Neutrophil (primary cell): Measurements from ENCODE around the gene CENPX.
"Not testable (repeated sequence)": the region's sequence is repeated elsewhere in the genome, so short reads cannot be mapped to it uniquely, and the experiment has no call there.

Experiments used
- H3K27ac ChIP-seq: fragments of 200-600 bp; sonication (generic); 2 replicates; pipeline ENCODE4 v1.5.1; 2016; ENCODE audit warnings: mild to moderate bottlenecking, moderate library complexity
- H3K27me3 ChIP-seq: fragments of 200-600 bp; sonication (generic); 2 replicates; pipeline ENCODE4 v1.6.0; 2016; ENCODE audit warnings: mild to moderate bottlenecking
- H3K36me3 ChIP-seq: fragments of 200-600 bp; sonication (generic); 2 replicates; pipeline ENCODE4 v1.5.1; 2017
- H3K4me1 ChIP-seq, 2 experiments: fragments of 200-600 bp in 1 of 2; sonication (generic) in 1 of 2; 1 replicate in 1 of 2; 2 replicates in 1 of 2; pipeline versions ENCODE4 v1.5.1 to v1.6.1; 2013 to 2016; ENCODE audit warnings: low read depth in 1 of 2, low read length in 1 of 2, mild to moderate bottlenecking in 1 of 2, moderate library complexity in 1 of 2; ENCODE audit not compliant: control insufficient read depth in 1 of 2, insufficient read depth in 1 of 2
- H3K4me3 ChIP-seq, 2 experiments: fragments of 200-600 bp in 1 of 2; sonication (generic) in 1 of 2; 1 replicate in 1 of 2; 2 replicates in 1 of 2; pipeline ENCODE4 v1.5.1; 2013 to 2016; ENCODE audit warnings: low read depth in 1 of 2, low read length in 1 of 2, mild to moderate bottlenecking in 1 of 2, moderate library complexity in 1 of 2
- H3K9me3 ChIP-seq: fragments of 200-600 bp; sonication (generic); 2 replicates; pipeline ENCODE4 v1.5.1; 2016
- TF ChIP-seq, protein P1 (sequence below): fragments of 200-600 bp; sonication (generic); IDR thresholded peaks from 2 replicates; pipeline ENCODE4 v1.5.1; 2016; ENCODE audit warnings: antibody characterized with exemption

Gene CENPX

DNA sequence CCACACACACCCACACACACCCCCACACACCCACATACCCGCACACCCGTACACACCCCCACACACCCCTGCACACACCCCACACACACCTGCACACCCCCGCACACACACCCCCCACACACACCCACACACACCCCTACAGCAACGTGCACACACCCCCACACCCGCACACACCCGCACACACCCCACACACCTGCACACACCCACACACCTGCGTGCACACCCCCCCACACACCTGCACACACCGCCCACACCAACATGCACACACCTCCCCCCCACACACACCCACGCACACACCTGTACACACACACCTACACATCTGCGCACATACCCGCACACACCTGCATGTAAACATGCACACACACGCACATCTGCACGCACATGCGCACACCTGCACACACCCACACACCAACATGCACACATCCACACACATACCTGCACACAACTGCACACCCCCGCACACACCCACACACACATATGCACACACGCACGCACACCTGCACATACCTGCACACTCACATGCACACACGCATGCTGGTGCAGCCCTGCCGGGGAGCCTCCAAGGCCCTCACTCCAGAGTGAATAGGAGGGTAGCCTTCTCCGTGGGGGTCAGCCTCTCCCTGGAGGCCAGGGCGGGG lies 37.8 kb downstream of the CENPX start:
- Histone ChIP-seq H3K4me1 (peaks cover 4 to 6% of the 10 kb centered on the region in 2 experiments), H3K27ac (no peak overlapping the region), H3K36me3 (peaks cover 34% of the 10 kb centered on the region), H3K27me3 (no peaks in the 10 kb centered on the region), H3K9me3 (no peaks in the 10 kb centered on the region), H3K4me3 (no peak overlapping the region)
- TF ChIP-seq, protein P1, sequence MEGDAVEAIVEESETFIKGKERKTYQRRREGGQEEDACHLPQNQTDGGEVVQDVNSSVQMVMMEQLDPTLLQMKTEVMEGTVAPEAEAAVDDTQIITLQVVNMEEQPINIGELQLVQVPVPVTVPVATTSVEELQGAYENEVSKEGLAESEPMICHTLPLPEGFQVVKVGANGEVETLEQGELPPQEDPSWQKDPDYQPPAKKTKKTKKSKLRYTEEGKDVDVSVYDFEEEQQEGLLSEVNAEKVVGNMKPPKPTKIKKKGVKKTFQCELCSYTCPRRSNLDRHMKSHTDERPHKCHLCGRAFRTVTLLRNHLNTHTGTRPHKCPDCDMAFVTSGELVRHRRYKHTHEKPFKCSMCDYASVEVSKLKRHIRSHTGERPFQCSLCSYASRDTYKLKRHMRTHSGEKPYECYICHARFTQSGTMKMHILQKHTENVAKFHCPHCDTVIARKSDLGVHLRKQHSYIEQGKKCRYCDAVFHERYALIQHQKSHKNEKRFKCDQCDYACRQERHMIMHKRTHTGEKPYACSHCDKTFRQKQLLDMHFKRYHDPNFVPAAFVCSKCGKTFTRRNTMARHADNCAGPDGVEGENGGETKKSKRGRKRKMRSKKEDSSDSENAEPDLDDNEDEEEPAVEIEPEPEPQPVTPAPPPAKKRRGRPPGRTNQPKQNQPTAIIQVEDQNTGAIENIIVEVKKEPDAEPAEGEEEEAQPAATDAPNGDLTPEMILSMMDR: no peak

DNA sequence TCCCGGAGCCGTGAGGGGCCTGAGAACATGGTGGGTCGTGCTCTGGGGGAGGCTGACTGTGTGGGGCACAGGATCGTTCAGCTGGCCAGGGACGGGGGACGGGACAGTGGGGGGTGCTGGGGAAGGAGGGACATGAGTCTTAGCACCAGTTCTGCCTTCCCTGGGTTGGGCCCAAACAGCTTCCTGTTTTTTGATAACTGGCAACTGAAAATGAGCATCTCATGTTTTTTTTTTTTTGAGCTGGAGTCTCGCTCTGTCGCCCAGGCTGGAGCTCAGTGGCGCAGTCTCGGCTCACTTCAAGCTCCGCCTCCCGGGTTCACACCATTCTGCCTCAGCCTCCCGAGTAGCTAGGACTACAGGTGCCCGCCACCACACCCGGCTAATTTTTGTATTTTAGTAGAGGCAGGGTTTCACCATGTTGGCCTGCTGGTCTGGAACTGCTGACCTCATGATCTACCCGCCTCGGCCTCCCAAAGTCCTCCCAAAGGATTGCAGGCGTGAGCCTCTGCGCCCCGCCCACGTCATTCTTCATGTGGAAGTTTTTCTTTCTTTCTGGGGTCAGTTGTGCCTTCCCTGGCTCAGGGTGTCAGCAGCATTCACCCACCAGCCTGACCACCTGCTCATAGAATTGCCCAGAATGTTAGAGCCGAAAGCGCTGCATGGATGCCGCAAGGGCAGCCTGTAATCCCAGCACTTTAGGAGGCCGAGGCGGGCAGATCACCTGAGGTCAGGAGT lies 38.9 kb downstream of the CENPX start:
- H3K36me3 ChIP-seq: peaks cover 34% of the 10 kb centered on the region

DNA sequence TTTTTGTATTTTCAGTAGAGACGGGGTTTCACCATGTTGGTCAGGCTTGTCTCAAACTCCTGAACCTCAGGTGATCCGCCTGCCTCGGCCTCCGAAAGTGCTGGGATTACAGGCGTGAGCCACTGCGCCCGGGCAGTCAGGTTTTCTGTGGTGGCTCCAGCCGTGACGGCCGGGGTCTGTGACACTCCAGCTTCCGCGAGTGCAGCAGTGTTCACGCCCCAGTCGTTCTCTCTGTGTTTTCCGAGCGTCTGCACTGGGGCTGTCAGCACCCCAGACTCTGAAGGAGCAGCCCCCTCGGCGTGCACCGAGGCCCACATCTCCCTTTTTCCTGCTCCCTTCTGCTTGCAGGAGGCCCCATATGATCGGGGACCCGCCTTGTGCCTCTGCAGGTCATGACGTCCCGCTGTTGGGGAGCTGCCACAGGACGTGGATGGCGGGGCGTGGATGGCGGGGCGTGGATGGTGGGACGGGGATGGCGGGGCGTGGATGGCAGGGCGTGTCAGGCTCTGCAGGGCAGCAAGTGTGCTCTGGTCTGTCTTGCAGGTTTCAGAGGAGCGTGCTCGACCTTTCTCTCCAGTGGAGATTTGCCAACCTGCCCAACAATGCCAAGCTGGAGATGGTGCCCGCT lies 39.6 kb downstream of the CENPX start:
- TF ChIP-seq, protein P1: no peak
- H3K9me3 ChIP-seq: no peaks in the 10 kb centered on the region

More for the DNA sequence above, 38.9 kb downstream of the CENPX start:
- Histone ChIP-seq H3K9me3 (no peaks in the 10 kb centered on the region), H3K27me3 (no peaks in the 10 kb centered on the region), H3K27ac (no peak overlapping the region), H3K4me3 (no peak overlapping the region), H3K4me1 (peaks cover 4 to 6% of the 10 kb centered on the region in 2 experiments)
- TF ChIP-seq, protein P1: no peak

DNA sequence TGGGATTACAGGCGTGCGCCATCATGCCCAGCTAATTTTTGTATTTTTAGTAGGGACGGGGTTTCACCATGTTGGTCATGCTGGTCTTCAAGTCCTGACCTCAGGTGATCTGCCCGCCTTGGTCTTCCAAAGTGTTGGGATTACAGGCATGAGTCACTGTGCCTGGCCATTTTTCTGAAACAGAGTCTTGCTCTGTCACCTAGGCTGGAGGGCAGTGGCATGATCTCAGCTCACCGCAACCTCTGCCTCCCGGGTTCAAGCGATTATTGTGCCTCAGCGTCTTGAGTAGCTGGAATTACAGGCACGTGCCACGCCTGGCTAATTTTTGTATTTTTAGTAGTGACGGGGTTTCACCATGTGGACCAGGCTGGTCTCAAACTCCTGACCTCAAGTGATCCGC lies 41.2 kb downstream of the CENPX start:
- Histone ChIP-seq H3K4me1 (peaks cover 20 to 22% of the 10 kb centered on the region in 2 experiments), H3K36me3 (peaks cover 25% of the 10 kb centered on the region)
- H3K9me3 ChIP-seq, H3K27ac ChIP-seq, H3K4me3 ChIP-seq, H3K27me3 ChIP-seq: not testable (repeated sequence)

More for the DNA sequence above, 39.6 kb downstream of the CENPX start:
- Histone ChIP-seq H3K27ac (no peak overlapping the region), H3K4me1 (peaks cover 8 to 11% of the 10 kb centered on the region in 2 experiments), H3K27me3 (no peaks in the 10 kb centered on the region), H3K36me3 (peaks cover 34% of the 10 kb centered on the region), H3K4me3 (no peak overlapping the region)

DNA sequence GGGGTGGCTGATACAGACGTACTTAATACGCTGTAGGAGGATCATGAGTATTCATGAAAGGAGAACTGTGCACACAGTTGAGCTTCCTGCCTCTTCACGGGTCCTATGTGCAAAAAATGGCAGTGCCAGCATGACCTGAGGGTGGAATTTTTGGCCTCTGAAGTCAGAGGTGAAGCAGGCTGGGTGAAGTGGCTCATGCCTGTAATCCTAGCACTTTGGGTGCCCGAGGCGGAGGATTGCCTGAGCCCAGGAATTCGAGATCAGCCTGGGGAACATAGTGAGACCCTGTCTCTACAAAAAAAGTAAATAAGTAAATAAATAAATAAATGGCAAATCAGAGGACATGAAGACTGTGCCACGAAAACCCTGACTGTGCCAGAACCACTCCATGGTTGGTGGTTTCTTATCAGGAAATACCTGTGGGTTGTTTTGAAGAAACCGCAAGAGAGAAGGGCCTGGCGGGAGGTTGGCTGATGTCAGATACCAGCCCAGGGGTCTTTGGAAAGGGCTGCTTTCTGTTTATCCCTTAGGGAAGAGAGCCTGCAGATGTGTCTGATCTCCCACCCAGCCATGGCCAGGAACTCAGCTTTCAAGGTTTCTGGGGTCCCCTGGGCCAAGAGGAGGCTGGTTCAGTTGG lies 41.9 kb downstream of the CENPX start:
- H3K27ac ChIP-seq: no peak overlapping the region
- H3K36me3 ChIP-seq: peaks cover 18% of the 10 kb centered on the region
- peaks cover 23 to 26% of the 10 kb centered on the region in 2 experiments for H3K4me1 ChIP-seq
- H3K27me3 ChIP-seq: peaks cover 8% of the 10 kb centered on the region
- no peak overlapping the region for H3K4me3 ChIP-seq
- no peaks in the 10 kb centered on the region for H3K9me3 ChIP-seq
- TF ChIP-seq, protein P1: no peak
